HG03354 (cell line): ENCODE data around the gene CDX2.

Source experiments
- ATAC-seq: cut with Tn5 transposase; IDR thresholded peaks from one replicate; pipeline ENCODE4 v1.9.1; 2021; ENCODE audit warnings: mild to moderate bottlenecking; ENCODE audit not compliant: unreplicated experiment, poor library complexity, severe bottlenecking

The CDX2 gene

GRCh38 chr13:27979001-27979643 lies 10.0 kb upstream of the CDX2 start:
- ATAC-seq: no peak

- ATAC-seq: no peak
Measured at GRCh38 chr13:27978301-27978968, 9.3 kb upstream of the CDX2 start.

GRCh38 chr13:27977476-27978300 lies 8.6 kb upstream of the CDX2 start:
- ATAC-seq: no peak

- ATAC-seq: no peak
Measured at GRCh38 chr13:27976362-27977091, 7.4 kb upstream of the CDX2 start.

- no peak for ATAC-seq
Measured at GRCh38 chr13:27975564-27976361, 6.6 kb upstream of the CDX2 start.

- no peak for ATAC-seq
Measured at GRCh38 chr13:27973961-27974662, 5.0 kb upstream of the CDX2 start.

GRCh38 chr13:27973291-27973690 lies 4.2 kb upstream of the CDX2 start:
- ATAC-seq: no peak

- no peak for ATAC-seq
Measured at GRCh38 chr13:27972478-27972820, 3.3 kb upstream of the CDX2 start.

GRCh38 chr13:27971776-27972477 lies 2.8 kb upstream of the CDX2 start:
- ATAC-seq: no peak

GRCh38 chr13:27971236-27971645 lies 2.1 kb upstream of the CDX2 start:
- ATAC-seq: no peak

- no peak for ATAC-seq
Measured at GRCh38 chr13:27970382-27971235, 1.5 kb upstream of the CDX2 start.

GRCh38 chr13:27969866-27970229 lies 733 bp upstream of the CDX2 start:
- ATAC-seq: no peak

GRCh38 chr13:27968316-27969081 lies 616 bp downstream of the CDX2 start:
- no peak for ATAC-seq

GRCh38 chr13:27967736-27968315 lies 1.3 kb downstream of the CDX2 start:
- ATAC-seq: no peak

- ATAC-seq: no peak
Measured at GRCh38 chr13:27967203-27967735, 1.8 kb downstream of the CDX2 start.

GRCh38 chr13:27966641-27967202 lies 2.4 kb downstream of the CDX2 start:
- no peak for ATAC-seq
